Karpas-422 (cell line): Measurements from ENCODE around the gene TTC9. TPM values are rescaled to one million over a fixed set of nuclear protein-coding genes. Genes with fewer than 3 reads are reported as not detected.

Source experiments
- small RNA-seq: library from RNA; depleted of rRNA; stranded (forward); fragments of <200 nt; gene quantifications from one replicate; pipeline ENCODE3, GENCODE V24; 2014
- total RNA-seq: library from RNA; depleted of rRNA; stranded (reverse); fragments of >200 nt; shearing (Covaris generic); gene quantifications from 2 replicates; pipeline ENCODE4 v1.2.3, GENCODE V29; 2014; ENCODE audit warnings: low replicate concordance; rRNA removed

TTC9 gene
- total RNA-seq, 1 experiment from 2014 or later: 6.1 TPM

Small RNA genes lying within 50 kb of the gene (small RNA-seq; reads per million reads assigned to genes)
- not detected for gene RN7SL77P

Other genes starting within 250 kb of the TTC9 start
- gene SYNJ2BP, start 224.8 kb upstream of the TTC9 start, total RNA-seq: 5.7 and 7.7 TPM in 2 replicates
- gene ADAM21, start 189.7 kb upstream of the TTC9 start, total RNA-seq: 0.56 TPM in 1 of 2 replicates, not detected in the other
- 1.6 and 2.7 TPM in 2 replicates for gene ADAM20, start 106.9 kb upstream of the TTC9 start, total RNA-seq
- 43.2 and 49.9 TPM in 2 replicates for gene MED6, start 41.3 kb upstream of the TTC9 start, total RNA-seq
- 17.1 and 19.4 TPM in 2 replicates for gene MAP3K9, start 167.6 kb downstream of the TTC9 start, total RNA-seq